IMR-90 (cell line): Measurements from ENCODE around the gene DCAF5. TPM values are rescaled to one million over a fixed set of nuclear protein-coding genes. Genes with fewer than 3 reads are reported as not detected.

ENCODE experiments used
- ATAC-seq: fragments of 200-7000 bp; cut with Tn5 transposase; 2 replicates; pipeline ENCODE4 v1.9.1; 2020; ENCODE audit warnings: low read depth, mild to moderate bottlenecking, moderate library complexity
- BruUV-seq: library from RNA; stranded (reverse); fragments of 400-500 nt; replicated peaks from 2 replicates; lab custom pipeline; 2021; lab: Mats Ljungman, UMichigan
- CTCF ChIA-PET: fragments of 300-600 bp; formaldehyde crosslinking; extraction: SDS; loops from one replicate; lab custom pipeline; 2021; ENCODE audit warnings: antibody characterized with exemption; lab: Yijun Ruan, JAX
- POLR2A ChIA-PET: fragments of 300-600 bp; sonication (Branson Sonifier 250); formaldehyde crosslinking; loops from one replicate; lab custom pipeline; 2022; ENCODE audit warnings: antibody characterized with exemption; ENCODE audit not compliant: unreplicated experiment; lab: Charles Lee
- DNase-seq: peaks from one replicate; pipeline ENCODE4 v3.0.0; 2013
- H2AFZ ChIP-seq: replicated peaks from 2 replicates; pipeline ENCODE3; 2013; ENCODE audit warnings: low read length, mild to moderate bottlenecking; ENCODE audit not compliant: poor library complexity
- H2AK5ac ChIP-seq: 2 replicates; pipeline ENCODE4 v1.6.1; 2013; ENCODE audit warnings: low read depth, low read length, inconsistent platforms
- H2AK9ac ChIP-seq: replicated peaks from 2 replicates; pipeline ENCODE3; 2013; ENCODE audit warnings: mild to moderate bottlenecking, low read depth, low read length, moderate library complexity; ENCODE audit not compliant: poor library complexity
- H2BK120ac ChIP-seq: 2 replicates; pipeline ENCODE4 v1.6.1; 2013; ENCODE audit warnings: low read depth, low read length, inconsistent platforms
- H2BK15ac ChIP-seq: 3 replicates; pipeline ENCODE4 v1.6.1; 2013; ENCODE audit warnings: low read depth, low read length, inconsistent platforms
- H2BK20ac ChIP-seq: 2 replicates; pipeline ENCODE4 v1.6.1; 2013; ENCODE audit warnings: low read depth, mild to moderate bottlenecking, inconsistent platforms, low read length, moderate library complexity
- H2BK5ac ChIP-seq: 2 replicates; pipeline ENCODE4 v1.6.1; 2013; ENCODE audit warnings: mild to moderate bottlenecking, low read depth, low read length, inconsistent platforms; ENCODE audit not compliant: poor library complexity, severe bottlenecking
- H3K14ac ChIP-seq: replicated peaks from 2 replicates; pipeline ENCODE4 v1.6.1; 2013; ENCODE audit warnings: low read depth, low read length, inconsistent platforms
- H3K18ac ChIP-seq: 2 replicates; pipeline ENCODE4 v1.6.1; 2013; ENCODE audit warnings: low read depth, low read length, control low read depth
- H3K23ac ChIP-seq: 2 replicates; pipeline ENCODE4 v1.6.1; 2013; ENCODE audit warnings: low read depth, low read length, inconsistent platforms
- H3K27ac ChIP-seq: 2 replicates; pipeline ENCODE4 v1.5.1; 2013; ENCODE audit warnings: mild to moderate bottlenecking, control low read depth, low read length; ENCODE audit not compliant: insufficient read depth
- H3K27me3 ChIP-seq: 2 replicates; pipeline ENCODE4 v1.6.1; 2013; ENCODE audit warnings: low read length; ENCODE audit not compliant: control insufficient read depth, insufficient read depth
- H3K36me3 ChIP-seq: 2 replicates; pipeline ENCODE4 v1.6.1; 2013; ENCODE audit warnings: low read length, mixed read lengths; ENCODE audit not compliant: control insufficient read depth, insufficient read depth
- H3K4ac ChIP-seq: 2 replicates; pipeline ENCODE4 v1.6.1; 2013; ENCODE audit warnings: low read depth, low read length, inconsistent platforms
- H3K4me1 ChIP-seq: 2 replicates; pipeline ENCODE4 v1.6.1; 2013; ENCODE audit warnings: low read length, mixed read lengths; ENCODE audit not compliant: control insufficient read depth, insufficient read depth
- H3K4me2 ChIP-seq: 2 replicates; pipeline ENCODE4 v1.6.1; 2013; ENCODE audit warnings: low read depth, mild to moderate bottlenecking, control low read depth, low read length, moderate library complexity
- H3K4me3 ChIP-seq: 2 replicates; pipeline ENCODE4 v1.5.1; 2013; ENCODE audit warnings: low read depth, mild to moderate bottlenecking, control low read depth, low read length, moderate library complexity; ENCODE audit not compliant: insufficient read depth
- H3K56ac ChIP-seq: 2 replicates; pipeline ENCODE4 v1.6.1; 2013; ENCODE audit warnings: low read length, inconsistent platforms; ENCODE audit not compliant: insufficient read depth; ENCODE audit errors: extremely low read depth
- H3K79me1 ChIP-seq, 2 experiments: 2 replicates each; pipeline ENCODE4 v1.6.1; 2013; ENCODE audit warnings: low read length in 2 of 2, inconsistent platforms in 1 of 2, low read depth in 1 of 2
- H3K9ac ChIP-seq: 2 replicates; pipeline ENCODE4 v1.6.1; 2013; ENCODE audit warnings: low read depth, low read length, control low read depth
- H3K9me1 ChIP-seq: 2 replicates; pipeline ENCODE4 v1.6.1; 2013; ENCODE audit warnings: low read length, inconsistent platforms; ENCODE audit not compliant: insufficient read depth
- H3K9me3 ChIP-seq: 2 replicates; pipeline ENCODE4 v1.6.1; 2013; ENCODE audit warnings: low read length; ENCODE audit not compliant: control insufficient read depth, insufficient read depth
- H4K20me1 ChIP-seq: 2 replicates; pipeline ENCODE4 v1.6.1; 2013; ENCODE audit warnings: low read length, inconsistent platforms; ENCODE audit not compliant: insufficient read depth
- H4K5ac ChIP-seq: 2 replicates; pipeline ENCODE4 v1.6.1; 2013; ENCODE audit warnings: mild to moderate bottlenecking, low read depth, low read length, control low read depth
- H4K8ac ChIP-seq, 2 experiments: 2 replicates each; pipeline ENCODE4 v1.6.1; 2013; ENCODE audit warnings: low read depth in 2 of 2, low read length in 2 of 2, control low read depth in 1 of 2, inconsistent platforms in 1 of 2
- H4K91ac ChIP-seq: 2 replicates; pipeline ENCODE4 v1.6.1; 2013; ENCODE audit warnings: low read depth, low read length, inconsistent platforms; ENCODE audit not compliant: insufficient read depth
- WGBS, 2 experiments: methylation state at CpG; one replicate each; pipeline versions ENCODE4 v1.1.5 to v1.1.7; 2013; ENCODE audit warnings: missing lambda C conversion rate in 2 of 2; ENCODE audit not compliant: insufficient read length in 1 of 2; ENCODE audit errors: extremely low coverage in 2 of 2; 5-methylcytosine and 5-hydroxymethylcytosine counted together
- dilution Hi-C: fragments of 300-500 bp; cut with HindIII; formaldehyde crosslinking; loops from one replicate; pipeline ENCODE4 v1.14.3; 2018; ENCODE audit warnings: low sequenced_read_pairs; ENCODE audit not compliant: unreplicated experiment
- in situ Hi-C: fragments of 300-500 bp; cut with MboI; formaldehyde crosslinking; loops from 3 replicates; pipeline ENCODE4 v1.14.3; 2019; ENCODE audit warnings: low sequenced_read_pairs, inconsistent platforms, mixed read lengths
- intact Hi-C: fragments of 100-400 bp; cut with micrococcal nuclease; formaldehyde crosslinking; loops from 2 replicates; pipeline ENCODE4 v1.10.0; 2022
- polyA plus RNA-seq, 3 experiments: library from polyadenylated mRNA; depleted of rRNA; stranded (reverse); fragments of >200 nt; gene quantifications; 2 replicates each; pipeline ENCODE4 v1.2.3, GENCODE V29; 2012; ENCODE audit warnings: low replicate concordance in 1 of 3
- total RNA-seq: library from RNA; depleted of rRNA; stranded (reverse); fragments of >200 nt; gene quantifications from 2 replicates; pipeline ENCODE4 v1.2.3, GENCODE V29; 2012
- TF ChIP-seq, protein P1 (sequence below): fragments of 150-350 bp; IDR thresholded peaks from 2 replicates; pipeline ENCODE4 v1.6.1; 2016; ENCODE audit warnings: low read depth, mild to moderate bottlenecking, low read length, moderate library complexity, borderline replicate concordance

The DCAF5 gene
- total and polyA plus RNA-seq, 2 of the 4 experiments (the other 2 are of a cell fraction) = 17.6 to 30.4 TPM

DNA sequence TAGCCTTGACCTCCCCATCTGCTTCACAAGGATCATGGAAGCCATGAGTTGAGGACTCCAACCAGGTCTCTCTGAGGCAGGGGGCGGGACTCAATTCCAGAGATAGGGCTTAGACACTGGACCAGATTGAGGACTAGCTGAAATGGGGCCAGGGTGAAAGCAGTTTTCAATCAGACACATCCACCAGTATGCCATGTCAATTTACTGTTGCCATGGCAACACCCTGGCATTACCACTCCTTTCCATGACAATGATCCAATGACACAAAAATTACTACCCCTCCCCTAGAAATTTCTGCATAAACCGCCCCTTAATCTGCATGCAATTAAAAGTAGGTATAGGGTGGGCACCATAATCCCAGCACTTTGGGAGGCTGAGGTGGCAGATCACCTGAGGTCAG lies 18.6 kb upstream of the DCAF5 start:
- no peak overlapping the region for H2BK5ac ChIP-seq

More for the DNA sequence above, 18.6 kb upstream of the DCAF5 start:
- Histone ChIP-seq H3K23ac (no peak overlapping the region), H2BK15ac (no peak overlapping the region), H3K9ac (no peak overlapping the region), H2AK9ac (no peak overlapping the region), H3K4ac (no peak overlapping the region), H3K79me1 (no peaks in the 10 kb centered on the region), H3K27me3 (peaks cover 7% of the 10 kb centered on the region), H3K4me2 (no peak overlapping the region), H3K9me3 (no peaks in the 10 kb centered on the region; the same call in 1 of the 2 replicates), H3K36me3 (no peaks in the 10 kb centered on the region), H2BK20ac (no peak overlapping the region), H4K91ac (no peak overlapping the region), H3K18ac (no peak overlapping the region), H3K4me1 (no peaks in the 10 kb centered on the region), H4K8ac (no peak overlapping the region), H2AFZ (no peak overlapping the region), H3K56ac (no peak overlapping the region), H3K4me3 (no peak overlapping the region), H2AK5ac (no peak overlapping the region), H4K20me1 (no peaks in the 10 kb centered on the region), H2BK120ac (no peak overlapping the region), H3K27ac (no peak overlapping the region), H3K14ac (no peak overlapping the region), H4K5ac (no peak overlapping the region), H3K9me1 (no peaks in the 10 kb centered on the region)
- dilution Hi-C loops (no loop called here), in situ Hi-C loops (no loop called here), intact Hi-C loops (no loop called here)
- BruUV-seq = no TSS peak
- POLR2A ChIA-PET = no interaction called here
- no CpG with 5 or more reads among the region's 2 CpGs for WGBS, 2 experiments
- no peak for DNase-seq
- no peak for ATAC-seq
- CTCF ChIA-PET = no interaction called here
- TF ChIP-seq, protein P1, sequence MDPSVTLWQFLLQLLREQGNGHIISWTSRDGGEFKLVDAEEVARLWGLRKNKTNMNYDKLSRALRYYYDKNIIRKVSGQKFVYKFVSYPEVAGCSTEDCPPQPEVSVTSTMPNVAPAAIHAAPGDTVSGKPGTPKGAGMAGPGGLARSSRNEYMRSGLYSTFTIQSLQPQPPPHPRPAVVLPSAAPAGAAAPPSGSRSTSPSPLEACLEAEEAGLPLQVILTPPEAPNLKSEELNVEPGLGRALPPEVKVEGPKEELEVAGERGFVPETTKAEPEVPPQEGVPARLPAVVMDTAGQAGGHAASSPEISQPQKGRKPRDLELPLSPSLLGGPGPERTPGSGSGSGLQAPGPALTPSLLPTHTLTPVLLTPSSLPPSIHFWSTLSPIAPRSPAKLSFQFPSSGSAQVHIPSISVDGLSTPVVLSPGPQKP = no peak
